ENCODE results near the gene IQCK.
"Not testable (repeated sequence)": the region's sequence is repeated elsewhere in the genome, so short reads cannot be mapped to it uniquely, and the experiment has no call there.

IQCK gene, protein sequence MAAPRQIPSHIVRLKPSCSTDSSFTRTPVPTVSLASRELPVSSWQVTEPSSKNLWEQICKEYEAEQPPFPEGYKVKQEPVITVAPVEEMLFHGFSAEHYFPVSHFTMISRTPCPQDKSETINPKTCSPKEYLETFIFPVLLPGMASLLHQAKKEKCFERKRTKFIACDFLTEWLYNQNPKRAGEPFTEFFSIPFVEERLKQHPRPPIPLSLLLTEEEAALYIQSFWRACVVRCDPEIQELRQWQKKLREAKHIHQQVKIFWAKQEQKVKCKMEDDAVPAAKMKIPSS

DNA sequence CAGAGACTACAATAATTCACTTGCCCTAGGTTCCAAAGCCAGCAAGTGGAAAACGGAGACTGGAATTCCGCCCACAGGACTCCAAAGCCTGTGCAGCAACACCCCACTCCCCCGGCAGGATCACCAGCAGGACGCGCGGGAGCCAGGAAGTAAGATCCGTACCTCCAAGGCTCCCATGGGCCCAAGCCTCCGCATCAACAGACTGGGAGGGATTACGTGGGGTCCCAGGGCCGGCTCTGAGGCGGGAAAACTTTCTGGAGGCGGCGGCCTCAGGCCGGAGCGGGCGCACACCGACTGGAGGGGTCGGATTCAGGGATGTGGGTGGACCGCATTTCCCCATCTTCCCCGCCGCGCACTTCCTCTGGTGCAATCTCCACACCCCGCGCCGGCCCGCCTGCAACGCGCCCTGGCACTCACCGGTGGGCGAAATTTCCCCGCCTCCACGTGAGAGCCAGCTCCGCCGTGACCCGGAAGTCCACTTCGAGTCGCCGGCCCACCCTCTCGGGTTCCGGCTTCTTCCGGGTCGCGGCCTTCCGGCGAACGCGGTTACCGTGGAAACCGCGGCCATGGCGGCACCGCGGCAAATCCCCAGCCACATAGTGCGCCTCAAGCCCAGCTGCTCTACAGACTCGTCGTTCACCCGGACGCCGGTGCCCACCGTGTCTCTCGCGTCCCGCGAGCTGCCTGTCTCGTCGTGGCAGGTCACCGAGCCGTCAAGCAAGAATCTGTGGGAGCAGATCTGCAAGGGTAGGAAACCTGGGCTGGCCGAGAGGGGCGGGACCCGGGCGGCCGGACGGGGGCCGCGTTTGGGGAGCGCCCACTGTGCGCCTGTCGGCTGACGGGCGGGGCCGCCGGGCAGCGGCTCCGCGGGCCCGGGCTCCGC lies at the start of gene IQCK, which contains the start of gene KNOP1:
TSS of gene IQCK (plus strand) at position 531 of the 883 bp plus-strand sequence. CDS start at position 567, 36 bp downstream.
TSS of gene KNOP1 (minus strand) at position 487 of the 883 bp plus-strand sequence. CDS start 3,192 bp downstream, outside the sequence.
- DNase-seq = peak; percentile 85

DNA sequence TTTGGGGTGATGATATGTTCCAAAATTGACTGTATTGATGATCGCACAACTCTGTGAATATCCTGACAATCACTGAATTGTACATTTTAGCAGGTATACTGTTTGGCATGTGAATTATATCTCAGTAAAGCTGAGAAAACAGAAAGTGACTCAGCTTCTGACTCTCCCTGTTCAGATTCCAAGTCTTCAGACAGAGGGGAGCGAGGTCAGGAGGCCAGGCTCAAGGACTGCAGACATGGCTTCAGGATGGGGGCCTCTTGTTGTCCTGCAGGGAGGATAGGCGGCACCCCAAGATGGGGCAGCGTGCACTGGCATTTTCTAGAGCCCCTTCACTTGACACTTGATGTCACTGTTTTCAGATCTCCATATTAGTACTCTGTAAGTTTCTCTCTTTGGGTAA lies 45.7 kb upstream of the IQCK start:
- no peak for DNase-seq

DNA sequence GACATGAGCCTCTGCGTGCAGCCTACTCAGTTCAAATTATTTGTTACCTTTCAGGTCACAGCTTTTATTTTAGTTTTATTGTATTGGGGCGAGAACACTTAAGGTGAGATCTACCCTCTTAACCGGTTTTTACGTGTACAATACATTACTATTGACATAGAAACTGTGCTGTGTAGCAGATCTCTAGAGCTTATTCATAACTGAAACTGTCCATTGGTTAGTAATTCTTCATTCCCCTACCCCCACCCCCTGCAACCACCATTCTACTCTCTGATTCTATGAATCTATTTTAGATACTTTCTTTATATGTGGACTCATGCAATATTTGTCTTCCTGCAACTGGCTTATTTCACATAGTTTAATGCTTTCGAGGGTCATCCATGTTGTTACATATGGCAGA lies 43.6 kb upstream of the IQCK start:
- no peak for DNase-seq

DNA sequence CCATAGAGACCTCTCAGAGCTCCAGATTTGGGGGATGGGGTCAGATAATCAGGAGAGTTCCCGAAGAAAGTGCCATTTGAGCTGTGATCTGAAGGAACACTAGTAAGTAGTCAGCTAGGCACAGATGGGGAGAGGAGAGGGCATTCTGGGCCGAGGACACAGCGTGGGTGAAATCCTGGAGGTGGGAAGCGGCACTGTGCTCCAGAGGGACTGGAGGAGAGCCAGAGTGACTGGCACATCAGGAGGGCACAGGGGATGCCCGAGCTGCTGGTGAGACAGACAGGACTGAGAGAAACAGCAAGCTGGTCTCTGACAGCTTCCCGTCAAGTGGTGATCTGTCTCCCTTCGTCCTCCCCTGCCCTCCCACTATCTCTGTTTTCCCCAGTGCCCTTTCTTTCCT lies 40.7 kb upstream of the IQCK start:
- no peak for DNase-seq

DNA sequence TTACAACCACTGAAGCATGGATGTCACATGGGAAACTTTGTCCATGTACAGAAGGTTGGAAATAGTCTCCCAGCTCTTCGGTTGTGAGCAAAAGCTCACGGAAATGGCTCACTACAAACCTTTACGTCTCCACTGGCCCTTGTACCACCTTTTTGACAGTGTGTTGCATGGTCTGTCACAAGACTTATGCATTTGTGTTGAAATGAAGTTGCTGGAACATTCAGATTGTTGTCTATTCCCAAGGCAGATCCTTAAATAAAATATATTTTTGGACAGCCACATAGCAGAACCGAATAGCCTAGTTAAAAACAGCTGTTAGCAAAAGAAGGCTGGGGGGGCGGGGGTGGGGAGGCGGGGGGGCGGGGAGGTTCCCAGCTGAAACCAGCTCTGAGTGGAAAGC lies 39.3 kb upstream of the IQCK start:
- DNase-seq = no peak

DNA sequence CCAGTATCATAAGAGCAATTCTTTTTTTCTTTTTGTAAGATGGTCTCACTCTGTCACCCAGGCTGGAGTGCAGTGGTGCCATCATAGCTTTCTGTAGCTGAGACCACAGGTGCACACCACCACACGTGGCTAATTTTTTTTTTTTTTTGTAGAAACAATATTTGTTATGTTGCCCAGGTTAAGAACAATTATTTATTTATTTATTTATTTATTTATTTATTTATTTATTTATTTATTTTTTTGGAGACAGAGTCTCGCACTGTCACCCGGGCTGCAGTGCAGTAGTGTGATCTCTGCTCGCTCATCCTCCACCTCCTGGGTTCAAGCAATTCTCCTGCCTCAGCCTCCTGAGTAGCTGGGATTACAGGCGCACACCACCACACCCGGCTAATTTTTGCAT lies 38.8 kb upstream of the IQCK start:
- not testable (repeated sequence) for DNase-seq

DNA sequence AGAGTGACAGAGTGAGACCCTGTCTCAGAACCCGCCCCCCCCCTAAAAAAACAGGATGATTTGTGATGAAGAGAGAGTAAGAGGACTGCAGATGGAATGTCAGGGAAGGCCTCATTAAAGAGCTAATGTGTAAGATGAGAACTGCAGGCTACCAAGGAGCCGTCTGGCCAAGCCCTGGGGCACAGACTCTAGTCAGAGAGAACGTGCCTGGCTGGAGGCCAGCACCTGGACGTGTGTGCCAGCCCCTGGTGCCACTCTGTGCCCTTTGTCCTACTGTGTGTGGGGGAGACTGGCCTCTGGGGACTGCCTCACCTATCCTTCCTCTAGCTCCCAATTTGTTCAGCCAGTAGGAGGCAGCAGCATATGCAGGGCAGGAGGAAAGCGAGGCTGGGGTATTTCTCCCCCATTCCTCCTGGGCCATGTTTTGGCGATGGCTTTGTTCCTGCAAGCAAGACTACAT lies 37.2 kb upstream of the IQCK start:
- DNase-seq = no peak

DNA sequence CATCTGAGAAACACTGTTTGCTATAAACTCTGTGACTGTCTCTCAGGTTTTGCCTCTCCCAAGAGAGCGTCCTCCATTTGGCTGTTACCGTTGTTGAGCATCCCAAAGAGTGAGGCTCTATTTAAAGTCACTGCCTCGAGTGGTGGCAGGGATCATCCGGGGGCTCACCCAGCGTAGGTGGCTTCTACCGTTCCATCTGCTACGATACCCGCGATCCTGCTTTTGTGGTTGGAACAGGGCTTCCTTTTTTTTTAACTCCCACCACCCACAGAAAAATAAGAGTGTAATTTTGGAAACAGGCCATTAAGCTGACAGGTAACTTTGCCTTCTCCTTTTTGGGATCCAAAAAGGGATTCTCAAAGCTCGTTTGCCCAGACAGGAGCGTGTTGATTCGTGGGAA lies 36.4 kb upstream of the IQCK start:
- DNase-seq = no peak

DNA sequence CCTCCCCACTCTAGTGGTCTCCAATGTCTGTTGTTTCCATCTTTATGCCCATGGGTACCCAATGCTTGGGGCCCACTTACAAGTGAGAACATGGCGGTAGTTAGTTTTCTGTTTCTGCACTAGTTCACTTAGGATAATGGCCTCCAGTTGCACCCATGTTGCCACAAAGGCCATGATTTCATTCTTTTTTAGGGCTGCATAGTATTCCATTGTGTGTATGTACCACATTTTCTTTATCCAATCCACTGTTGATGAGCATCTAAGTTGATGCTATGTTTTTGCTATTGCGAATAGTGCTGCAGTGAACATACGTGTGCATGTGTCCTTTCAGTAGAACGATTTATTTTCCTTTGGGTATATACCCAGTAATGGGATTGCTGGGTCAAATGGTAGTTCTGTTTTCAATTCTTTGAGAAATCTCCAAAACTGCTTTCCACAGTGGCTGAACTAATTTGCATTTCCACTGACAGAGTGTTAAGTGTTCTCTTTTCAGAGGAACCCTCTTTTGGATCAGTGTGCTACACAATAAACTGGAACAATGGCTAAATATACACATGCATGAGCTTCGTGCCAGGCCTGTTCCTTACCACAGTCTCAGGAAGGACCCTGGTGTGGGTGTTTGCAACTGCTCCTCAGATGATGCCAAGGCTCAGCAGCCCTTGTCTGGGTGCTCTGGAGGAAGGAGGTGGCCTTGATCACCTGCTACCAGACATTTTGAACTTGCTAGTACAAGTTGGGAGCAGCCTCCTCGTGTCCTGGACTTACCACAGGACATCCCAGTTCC lies 34.4 kb upstream of the IQCK start:
- no peak for DNase-seq

DNA sequence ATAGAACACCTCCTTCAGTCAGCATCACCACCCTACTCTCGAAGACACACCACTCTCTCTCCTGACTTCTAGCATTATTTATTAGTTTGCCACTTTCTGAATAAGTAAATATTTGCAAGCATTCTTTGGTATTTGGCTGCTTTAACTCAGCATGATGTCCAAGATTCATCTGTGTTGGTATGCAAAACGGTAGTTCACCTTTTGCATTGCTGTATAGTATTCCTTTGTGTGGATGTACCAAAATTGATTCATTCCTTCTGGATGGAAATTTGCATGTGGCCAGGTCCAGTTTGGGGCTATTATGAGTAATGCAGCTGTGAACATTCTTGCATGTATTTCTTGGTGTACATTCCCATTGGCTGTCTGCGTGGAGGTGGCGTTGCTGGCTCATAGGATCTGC lies 32.9 kb upstream of the IQCK start:
- no peak for DNase-seq

DNA sequence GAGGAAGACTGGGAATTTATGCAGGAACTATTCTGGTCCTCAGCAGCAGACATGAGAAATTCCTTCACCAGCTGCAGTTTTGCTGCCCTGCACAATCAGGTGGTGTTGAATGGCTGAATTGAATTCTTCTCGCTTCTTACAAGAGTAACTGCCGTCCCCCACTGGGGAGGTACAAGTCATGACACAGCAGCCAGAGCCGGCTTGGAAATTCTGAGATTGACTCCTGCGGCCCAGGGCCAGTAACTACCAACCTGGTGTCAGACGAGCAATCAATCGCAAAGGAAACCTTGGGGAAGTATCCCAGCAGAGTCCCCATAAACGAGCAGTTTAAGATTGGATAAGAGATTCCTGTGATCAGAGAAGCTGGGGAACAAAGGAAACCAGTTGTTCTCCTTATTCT lies 30.8 kb upstream of the IQCK start:
- no peak for DNase-seq

DNA sequence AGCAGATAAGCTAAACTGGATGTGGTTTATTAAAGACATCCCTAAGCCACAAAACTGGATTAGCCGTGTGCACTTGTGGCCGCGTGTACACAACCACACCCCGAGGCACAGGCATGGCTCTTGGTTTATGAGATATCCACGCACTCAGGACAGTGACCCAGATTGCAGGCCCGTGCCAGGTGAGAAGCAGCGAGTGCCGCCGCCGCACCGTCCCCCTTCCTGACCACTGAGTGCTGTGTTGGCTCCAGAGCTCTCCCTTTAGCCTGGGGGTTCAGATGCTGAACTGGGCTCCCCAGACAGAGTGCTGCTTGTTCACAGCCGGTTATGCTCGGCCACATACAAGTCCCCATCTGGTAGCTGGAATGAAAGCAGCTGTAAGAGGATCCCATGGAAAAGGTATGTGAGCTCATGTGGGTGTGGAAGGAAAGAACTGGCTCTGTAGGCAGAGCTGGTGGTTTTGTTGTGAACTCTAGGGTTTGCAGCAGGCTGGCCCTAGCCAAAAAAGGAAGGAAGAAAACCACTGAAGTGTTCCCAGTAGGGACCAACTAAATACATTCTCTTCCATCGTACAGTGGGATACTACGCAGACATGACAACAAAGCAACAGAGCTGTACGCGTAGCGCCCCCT lies 29.6 kb upstream of the IQCK start:
- DNase-seq = no peak

DNA sequence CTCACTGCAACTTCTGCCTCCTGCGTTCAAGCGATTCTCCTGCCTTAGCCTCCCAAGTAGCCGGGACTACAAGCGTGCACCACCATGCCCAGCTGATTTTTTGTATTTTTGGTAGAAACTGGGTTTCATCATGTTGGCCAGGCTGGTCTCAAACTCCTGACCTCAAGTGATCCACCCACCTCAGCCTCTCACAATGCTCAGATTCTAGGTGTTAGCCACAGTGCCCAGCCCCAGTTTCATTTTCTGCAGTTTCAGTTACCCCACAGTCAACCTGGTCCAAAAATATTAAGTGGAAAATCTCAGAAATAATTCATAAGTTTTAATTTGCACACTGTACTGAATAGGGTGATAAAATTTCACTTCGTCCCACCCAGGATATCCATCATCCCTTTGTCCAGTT lies 28.7 kb upstream of the IQCK start:
- DNase-seq = no peak

DNA sequence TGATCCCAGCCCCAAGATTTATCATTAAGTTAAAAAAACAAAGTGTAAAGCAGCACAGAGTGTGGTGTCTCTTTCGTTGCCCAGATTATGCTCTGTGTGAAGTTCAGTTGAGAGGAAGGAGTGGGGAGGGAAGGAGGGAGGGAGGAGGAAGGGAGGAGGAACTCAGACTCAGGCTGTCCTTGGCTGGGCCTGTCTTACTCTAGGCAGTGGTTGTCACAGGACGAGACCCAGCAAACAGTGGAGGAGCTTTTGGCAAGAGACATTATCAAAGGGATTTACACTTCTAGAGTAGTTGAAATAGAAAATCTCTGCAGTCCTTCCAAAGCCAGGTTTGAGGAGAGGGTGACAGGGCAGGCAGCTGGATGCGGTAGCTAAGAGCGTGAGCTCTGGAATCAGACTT lies 27.9 kb upstream of the IQCK start:
- no peak for DNase-seq

DNA sequence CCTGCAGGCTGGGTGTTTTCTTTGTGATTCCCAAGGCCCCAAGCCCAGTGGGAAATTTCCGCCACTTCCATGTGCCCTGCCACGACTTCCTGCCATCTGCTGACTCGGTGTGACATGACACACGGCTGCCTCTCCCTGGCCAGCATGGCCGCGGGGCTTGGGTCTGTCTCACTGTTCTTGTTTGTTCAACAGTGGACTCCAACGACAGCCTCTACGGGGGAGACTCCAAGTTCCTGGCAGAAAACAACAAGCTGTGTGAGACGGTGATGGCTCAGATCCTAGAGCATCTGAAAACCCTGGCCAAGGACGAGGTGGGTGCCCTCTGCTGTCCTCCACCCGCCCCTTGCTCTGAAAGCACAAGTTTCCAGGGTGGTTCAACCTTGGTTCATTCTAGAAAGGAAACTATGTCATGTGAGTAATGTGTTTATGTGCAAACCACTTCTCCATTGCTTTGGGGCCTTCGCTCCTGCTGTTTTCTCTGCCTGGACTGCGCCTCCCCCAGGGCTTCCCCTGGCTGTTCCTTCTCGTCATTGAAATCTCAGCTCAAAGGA lies 26.8 kb upstream of the IQCK start:
- DNase-seq = no peak

DNA sequence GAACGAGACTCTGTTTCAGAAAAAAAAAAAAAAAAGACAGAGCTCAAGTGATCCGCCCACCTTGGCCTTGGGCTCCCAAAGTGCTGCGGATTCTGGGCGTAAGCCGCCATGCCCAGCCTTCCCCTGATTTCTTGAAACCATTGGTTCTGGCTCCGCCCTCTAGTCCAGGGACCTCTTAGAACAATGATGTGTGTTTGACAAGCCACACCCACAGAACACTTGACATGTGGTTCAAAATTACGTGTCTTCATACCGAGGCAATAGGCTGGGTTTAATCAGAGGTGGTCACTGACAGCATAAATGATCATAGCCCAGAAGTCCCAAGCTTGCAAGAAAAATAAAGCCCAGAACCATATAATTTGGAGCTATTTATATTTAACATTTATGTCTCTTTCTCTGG lies 23.1 kb upstream of the IQCK start:
- DNase-seq = no peak

DNA sequence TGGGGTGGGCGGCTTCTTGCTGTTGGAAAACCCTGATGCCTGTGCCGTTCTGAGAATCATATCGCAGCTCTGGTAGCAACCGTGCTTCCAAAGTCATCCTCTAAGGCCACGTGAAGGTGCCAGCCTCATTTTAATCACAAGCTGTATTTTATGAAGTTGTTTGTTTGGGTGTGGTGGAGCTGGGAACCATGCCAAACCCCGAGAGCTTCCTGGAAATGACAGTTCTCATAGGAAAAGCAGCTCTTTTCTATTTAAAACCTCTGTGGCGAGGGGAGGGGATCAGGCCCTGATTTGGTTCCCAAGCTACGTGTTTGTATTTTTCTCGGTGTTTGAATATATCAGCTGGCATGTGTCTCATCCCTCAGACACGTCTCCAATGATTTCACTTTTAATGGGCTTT lies 21.7 kb upstream of the IQCK start:
- peak; percentile 53 for DNase-seq

DNA sequence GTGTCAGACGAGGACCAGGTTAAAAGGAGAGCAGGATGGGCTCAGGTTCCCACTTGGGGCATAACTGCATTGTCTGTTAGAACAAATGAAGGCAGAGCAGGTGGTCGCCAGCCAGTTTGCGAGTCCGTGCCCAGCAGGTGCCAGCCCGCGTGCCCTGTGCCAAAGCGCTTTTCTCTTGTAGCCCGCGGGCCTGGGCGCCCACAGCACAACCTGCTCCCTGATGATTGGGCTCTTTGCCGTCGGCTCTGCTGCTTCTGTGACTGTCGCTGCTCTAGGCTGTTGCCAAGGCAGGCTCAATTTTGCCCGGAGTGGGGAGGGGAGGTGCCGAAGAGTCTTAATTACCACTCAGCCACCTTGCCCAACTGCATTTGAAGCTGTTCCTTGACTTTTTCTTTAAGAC lies 21.1 kb upstream of the IQCK start:
- no peak for DNase-seq

DNA sequence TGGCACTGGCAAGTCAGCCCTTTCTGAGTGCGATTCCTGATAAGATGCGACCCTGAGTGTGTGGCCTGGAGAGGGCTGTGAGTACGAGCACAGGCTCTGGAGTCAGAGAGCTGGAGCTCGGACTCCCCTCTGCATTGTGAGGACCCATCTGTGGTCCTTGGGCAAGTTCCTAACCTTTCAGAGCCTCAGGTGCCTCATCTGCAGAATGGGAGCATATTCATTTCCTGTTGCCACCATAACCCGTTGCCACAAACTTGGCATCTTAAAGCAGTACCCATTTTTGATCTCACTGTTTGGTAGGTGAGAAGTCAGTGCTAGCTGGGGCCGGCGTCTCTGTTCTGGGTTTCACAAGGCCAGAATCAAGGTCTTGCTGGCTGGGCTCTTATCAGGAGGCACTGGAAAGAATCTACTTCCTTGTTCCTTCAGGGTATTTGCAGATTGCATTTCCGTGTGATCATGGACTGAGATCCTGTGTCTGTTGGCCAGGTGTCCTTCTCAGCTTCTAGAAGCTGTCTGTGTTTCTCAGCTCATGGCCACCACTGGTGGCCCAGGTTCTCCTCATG lies 20.2 kb upstream of the IQCK start:
- DNase-seq = no peak

DNA sequence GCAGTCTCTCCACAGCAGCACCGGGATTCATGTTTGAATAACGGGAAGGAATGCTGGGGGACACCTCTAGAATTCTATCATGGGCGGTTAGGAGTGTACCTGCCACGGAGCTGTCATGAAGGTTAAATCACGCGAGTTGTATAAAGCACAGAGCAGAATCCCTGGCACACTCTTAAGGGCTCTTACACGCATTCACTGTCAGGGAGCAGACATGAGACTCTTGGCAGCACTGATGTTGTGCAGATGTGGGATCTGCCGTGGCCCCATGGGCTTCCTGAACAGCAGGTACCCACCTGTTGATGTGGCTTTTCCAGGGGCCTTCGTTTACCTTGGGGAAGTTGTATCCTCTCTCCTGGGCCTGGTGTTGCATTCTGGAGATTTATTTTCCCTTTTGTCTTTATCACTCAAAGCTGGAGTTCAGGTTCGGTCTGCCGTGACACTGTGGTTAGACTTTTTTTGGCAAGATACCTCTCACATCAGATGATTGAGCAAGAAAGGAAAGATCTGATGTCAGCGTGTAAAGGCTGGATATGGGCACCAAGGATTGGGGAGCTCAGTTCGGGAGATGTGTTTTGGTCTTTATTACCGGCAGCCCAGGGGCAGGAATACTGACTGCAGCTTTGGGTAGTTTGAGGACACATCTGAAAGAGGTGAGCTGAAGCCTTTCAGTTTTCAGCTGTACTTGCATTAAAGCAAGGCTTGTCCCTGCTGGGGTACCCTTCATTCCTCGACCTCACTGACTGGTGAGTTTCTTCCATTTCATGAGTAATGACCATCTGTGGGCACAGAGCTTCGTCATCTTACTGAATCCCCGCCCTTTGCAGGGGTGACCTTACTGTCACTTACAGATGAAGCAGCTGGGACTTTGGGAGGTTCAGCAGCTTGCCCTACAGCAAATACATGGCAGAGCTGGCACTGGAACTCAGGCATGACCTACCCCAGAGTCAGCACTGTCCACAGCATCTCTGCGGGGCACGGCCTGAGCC lies 19.3 kb upstream of the IQCK start:
- DNase-seq = no peak

DNA sequence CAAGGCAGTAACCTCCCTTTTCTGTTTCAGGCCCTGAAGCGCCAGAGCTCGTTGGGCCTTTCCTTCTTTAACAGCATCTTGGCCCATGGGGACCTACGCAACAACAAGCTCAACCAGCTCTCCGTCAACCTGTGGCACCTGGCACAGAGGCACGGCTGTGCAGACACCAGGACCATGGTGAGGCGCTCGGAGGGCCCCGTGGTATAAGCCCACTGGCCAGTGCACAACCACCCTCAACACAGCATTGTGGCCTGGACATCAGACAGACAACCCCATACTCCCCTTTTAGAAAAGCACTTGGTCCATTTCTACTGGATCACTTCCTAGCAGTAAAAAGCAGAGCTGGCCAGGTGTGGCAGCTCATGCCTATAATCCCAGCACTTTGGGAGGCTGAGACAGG lies 18.6 kb upstream of the IQCK start:
- DNase-seq = no peak

Measured in activated CD4-positive, alpha-beta T cell treated with anti-CD3 and anti-CD28 coated beads, Interleukin-2, amount 50 U/mL, for 1 hour (primary cell).